GM10266 (cell line): Measurements from ENCODE around the gene NTNG1.

Experiments used
- DNase-seq: peaks from one replicate; pipeline ENCODE4 v3.0.0; 2012; ENCODE audit errors: extremely low spot score
- TF ChIP-seq, protein P1 (sequence below): IDR thresholded peaks from 2 replicates; pipeline ENCODE4 v1.5.1; 2012; ENCODE audit warnings: mild to moderate bottlenecking, low read depth; ENCODE audit not compliant: control insufficient read depth, insufficient read depth; ENCODE audit errors: missing control alignments

The NTNG1 gene

GRCh38 chr1:107358619-107359327 is 217.9 kb downstream of the NTNG1 start:
- no peak for DNase-seq
- TF ChIP-seq, protein P1, sequence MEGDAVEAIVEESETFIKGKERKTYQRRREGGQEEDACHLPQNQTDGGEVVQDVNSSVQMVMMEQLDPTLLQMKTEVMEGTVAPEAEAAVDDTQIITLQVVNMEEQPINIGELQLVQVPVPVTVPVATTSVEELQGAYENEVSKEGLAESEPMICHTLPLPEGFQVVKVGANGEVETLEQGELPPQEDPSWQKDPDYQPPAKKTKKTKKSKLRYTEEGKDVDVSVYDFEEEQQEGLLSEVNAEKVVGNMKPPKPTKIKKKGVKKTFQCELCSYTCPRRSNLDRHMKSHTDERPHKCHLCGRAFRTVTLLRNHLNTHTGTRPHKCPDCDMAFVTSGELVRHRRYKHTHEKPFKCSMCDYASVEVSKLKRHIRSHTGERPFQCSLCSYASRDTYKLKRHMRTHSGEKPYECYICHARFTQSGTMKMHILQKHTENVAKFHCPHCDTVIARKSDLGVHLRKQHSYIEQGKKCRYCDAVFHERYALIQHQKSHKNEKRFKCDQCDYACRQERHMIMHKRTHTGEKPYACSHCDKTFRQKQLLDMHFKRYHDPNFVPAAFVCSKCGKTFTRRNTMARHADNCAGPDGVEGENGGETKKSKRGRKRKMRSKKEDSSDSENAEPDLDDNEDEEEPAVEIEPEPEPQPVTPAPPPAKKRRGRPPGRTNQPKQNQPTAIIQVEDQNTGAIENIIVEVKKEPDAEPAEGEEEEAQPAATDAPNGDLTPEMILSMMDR: no peak

GRCh38 chr1:107359472-107360241 is 218.8 kb downstream of the NTNG1 start:
- TF ChIP-seq, protein P1: no peak
- no peak for DNase-seq

DNA sequence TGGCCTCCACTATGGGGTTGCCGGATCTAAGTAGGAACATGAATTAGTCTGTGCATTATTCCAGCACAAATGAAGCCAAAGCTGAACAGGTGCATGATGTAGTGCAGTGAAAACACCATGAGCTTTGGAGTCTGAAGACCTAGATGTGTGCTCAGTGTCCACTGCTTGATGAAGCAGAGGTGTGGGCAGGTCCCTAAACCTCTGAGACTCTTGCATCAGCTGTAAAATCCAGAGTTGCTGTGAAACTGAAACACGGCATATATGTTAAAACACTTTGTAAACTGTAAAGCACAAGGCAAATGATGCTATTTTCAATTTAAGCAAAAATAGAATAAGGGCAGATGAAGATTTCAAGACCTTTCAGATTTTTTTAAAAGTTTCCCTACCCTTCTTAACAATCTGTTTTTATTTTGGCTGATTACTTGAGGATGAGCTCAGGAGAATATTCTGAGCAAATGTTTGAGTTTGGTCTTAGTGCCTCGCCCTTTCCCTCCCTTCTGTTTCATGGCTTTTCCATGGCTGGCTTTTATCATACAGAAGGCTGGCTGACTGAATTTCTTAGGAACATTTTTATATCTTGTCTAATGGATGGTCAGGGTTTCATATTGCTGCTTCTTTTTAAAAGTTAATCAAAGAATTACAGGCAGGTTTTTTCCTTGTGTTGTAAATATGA is 221.8 kb downstream of the NTNG1 start:
- DNase-seq: peak; percentile 5

DNA sequence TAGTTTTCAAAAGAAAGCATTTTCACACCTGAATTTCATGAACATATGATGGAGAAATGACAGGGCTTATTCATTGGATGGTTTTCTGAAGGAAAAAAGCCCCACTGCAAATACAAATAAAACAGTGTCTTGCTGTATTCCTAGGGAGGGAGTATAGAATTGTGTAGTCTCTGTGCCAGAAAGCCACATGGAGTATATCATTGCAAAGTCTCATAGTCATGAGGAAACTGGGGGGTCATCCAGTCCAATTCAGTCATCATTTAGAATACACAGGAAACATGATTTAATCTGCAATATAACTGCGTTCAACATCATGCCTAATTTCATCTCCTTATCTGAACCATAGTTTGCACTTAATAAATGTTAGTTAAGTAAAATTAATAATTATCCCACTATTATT is 222.3 kb downstream of the NTNG1 start:
- DNase-seq: no peak
- TF ChIP-seq, protein P1: no peak

More for the DNA sequence above, 221.8 kb downstream of the NTNG1 start:
- TF ChIP-seq, protein P1: no peak

GRCh38 chr1:107365527-107366240 is 224.8 kb downstream of the NTNG1 start:
- DNase-seq: no peak
- TF ChIP-seq, protein P1: no peak

GRCh38 chr1:107378426-107378825 is 237.6 kb downstream of the NTNG1 start:
- no peak for DNase-seq
- TF ChIP-seq, protein P1: no peak
